PC-9 (cell line): ENCODE data around the gene SETDB2. TPM values are rescaled to one million over a fixed set of nuclear protein-coding genes. Genes with fewer than 3 reads are reported as not detected.

Experiments
- BruUV-seq: library from RNA; stranded (reverse); fragments of 400-500 nt; replicated peaks from 2 replicates; lab custom pipeline; 2021; lab: Mats Ljungman, UMichigan
- CTCF ChIA-PET: fragments of 300-600 bp; sonication (Branson Sonifier 250); formaldehyde crosslinking; loops from one replicate; lab custom pipeline; 2022; ENCODE audit warnings: antibody characterized with exemption; lab: Charles Lee
- POLR2A ChIA-PET: fragments of 300-600 bp; sonication (Branson Sonifier 250); formaldehyde crosslinking; loops from one replicate; lab custom pipeline; 2022; ENCODE audit warnings: antibody characterized with exemption; ENCODE audit not compliant: unreplicated experiment; lab: Charles Lee
- DNase-seq, 2 experiments: peaks; one replicate each; pipeline versions ENCODE4 v3.0.0 to v3.0.0-alpha.2; 2015 to 2022; ENCODE audit warnings: mixed read lengths in 1 of 2
- H2AFZ ChIP-seq: fragments of 200-600 bp; sonication (generic); 2 replicates; pipeline ENCODE4 v1.8.1; 2017; ENCODE audit warnings: antibody characterized with exemption
- H3F3A ChIP-seq: fragments of 200-600 bp; sonication (generic); 2 replicates; pipeline ENCODE4 v1.8.1; 2017; ENCODE audit warnings: antibody characterized with exemption, mild to moderate bottlenecking, low read depth; ENCODE audit not compliant: insufficient read depth
- H3K27ac ChIP-seq: fragments of 200-600 bp; sonication (generic); 2 replicates; pipeline ENCODE4 v1.6.1; 2016; ENCODE audit warnings: mixed run types
- H3K27me3 ChIP-seq: fragments of 200-600 bp; sonication (generic); 2 replicates; pipeline ENCODE4 v1.6.1; 2016; ENCODE audit warnings: low read depth, mixed run types; ENCODE audit not compliant: insufficient read depth
- H3K36me3 ChIP-seq: fragments of 200-600 bp; sonication (generic); 2 replicates; pipeline ENCODE4 v1.6.1; 2016; ENCODE audit warnings: low read depth, mixed run types
- H3K4me1 ChIP-seq: fragments of 200-600 bp; sonication (generic); replicated peaks from 2 replicates; pipeline ENCODE4 v1.6.1; 2016; ENCODE audit warnings: mixed run types; ENCODE audit not compliant: insufficient read depth
- H3K4me2 ChIP-seq: fragments of 200-600 bp; sonication (generic); 2 replicates; pipeline ENCODE4 v1.6.1; 2017; ENCODE audit warnings: mixed run types
- H3K4me3 ChIP-seq: fragments of 200-600 bp; sonication (generic); 2 replicates; pipeline ENCODE4 v1.6.1; 2016; ENCODE audit warnings: mixed run types
- H3K79me2 ChIP-seq: fragments of 200-600 bp; sonication (generic); 2 replicates; pipeline ENCODE4 v1.6.1; 2017; ENCODE audit warnings: low read depth, mixed run types
- H3K9me2 ChIP-seq: fragments of 200-600 bp; sonication (generic); 2 replicates; pipeline ENCODE4 v1.8.1; 2017; ENCODE audit warnings: mild to moderate bottlenecking; ENCODE audit not compliant: insufficient read depth
- H3K9me3 ChIP-seq: fragments of 200-600 bp; sonication (generic); 2 replicates; pipeline ENCODE4 v1.8.1; 2016; ENCODE audit warnings: low read depth; ENCODE audit not compliant: insufficient read depth
- H4K20me1 ChIP-seq: fragments of 200-600 bp; sonication (generic); 2 replicates; pipeline ENCODE4 v1.8.1; 2017; ENCODE audit not compliant: insufficient read depth
- CTCF ChIP-seq: fragments of 200-600 bp; sonication (generic); conservative IDR thresholded peaks from 2 replicates; pipeline ENCODE4 v1.6.1; 2017; ENCODE audit warnings: mixed run types, antibody characterized with exemption, mild to moderate bottlenecking, moderate library complexity
- EZH2 ChIP-seq: fragments of 200-600 bp; sonication (generic); IDR thresholded peaks from 2 replicates; pipeline ENCODE4 v1.8.0; 2017; ENCODE audit warnings: antibody characterized with exemption, low read depth
- intact Hi-C: fragments of 100-400 bp; cut with micrococcal nuclease; formaldehyde crosslinking; loops from one replicate; pipeline ENCODE4 v1.10.0; 2022; ENCODE audit not compliant: unreplicated experiment
- total RNA-seq: library from RNA; stranded (reverse); gene quantifications from 2 replicates; pipeline ENCODE4 v1.2.3, GENCODE V29; 2021

Gene SETDB2
- total RNA-seq, 1 experiment from 2014 or later, result 6.9 TPM

DNA sequence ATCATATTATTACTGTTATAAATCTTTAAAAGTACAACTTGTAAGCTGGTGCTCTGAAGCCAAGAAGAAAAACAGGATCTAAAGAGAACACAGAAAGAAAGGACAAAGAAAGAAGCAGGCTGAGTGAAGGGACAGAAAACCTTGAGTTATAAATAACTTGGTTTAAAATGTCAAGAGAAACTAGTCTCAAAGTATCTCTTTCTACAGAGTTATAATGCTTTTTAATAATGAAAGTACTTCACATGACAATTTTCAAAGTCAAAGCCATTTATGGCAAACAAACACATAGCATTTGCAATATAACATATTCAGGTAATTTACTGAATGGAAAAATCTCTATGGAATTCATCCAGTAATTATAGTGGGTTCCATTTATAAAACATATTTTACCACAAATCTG lies 33.6 kb upstream of the SETDB2 start:
- no peak overlapping the region for H3K4me2 ChIP-seq
- H4K20me1 ChIP-seq, result no peaks in the 10 kb centered on the region
- no peak overlapping the region for H3K27ac ChIP-seq
- BruUV-seq, result no TSS peak
- CTCF ChIA-PET, result no interaction called here
- no peaks in the 10 kb centered on the region for H3K27me3 ChIP-seq
- POLR2A ChIA-PET, result no interaction called here
- H3K9me3 ChIP-seq, result no peaks in the 10 kb centered on the region
- DNase-seq, result no peak
- no peaks in the 10 kb centered on the region for H3F3A ChIP-seq
- no peaks in the 10 kb centered on the region for H3K79me2 ChIP-seq
- no peak overlapping the region for H2AFZ ChIP-seq
- H3K36me3 ChIP-seq, result no peaks in the 10 kb centered on the region
- no peak overlapping the region for H3K4me3 ChIP-seq
- H3K4me1 ChIP-seq, result no peaks in the 10 kb centered on the region
- 0 out of 2 replicates have a peak, but pooled peaks cover 3% of the 10 kb centered on the region for H3K9me2 ChIP-seq
- TF ChIP-seq EZH2, result no peak
- no peak for TF ChIP-seq CTCF
- intact Hi-C loops, result no loop called here

DNA sequence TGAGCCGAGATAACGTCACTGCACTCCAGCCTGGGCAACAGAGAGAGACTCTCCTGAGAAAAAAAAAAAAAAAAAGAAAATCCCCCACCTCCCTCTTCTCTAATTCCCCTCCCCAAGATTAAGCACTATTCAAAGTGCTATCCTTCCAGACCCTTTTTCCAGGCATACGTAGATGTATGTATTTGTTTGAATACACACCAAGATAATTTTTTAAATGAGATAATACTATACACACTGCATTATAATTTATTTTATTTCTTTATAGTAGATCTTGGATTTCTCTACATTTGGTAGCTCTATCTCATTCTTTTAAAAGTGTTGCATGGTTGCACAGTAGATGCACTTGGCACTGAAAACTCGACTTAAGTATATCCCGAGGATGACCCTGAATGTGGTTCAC lies 32.7 kb upstream of the SETDB2 start:
- Histone ChIP-seq H4K20me1 (no peaks in the 10 kb centered on the region), H3K79me2 (no peaks in the 10 kb centered on the region), H3K27me3 (no peaks in the 10 kb centered on the region), H3K4me1 (no peaks in the 10 kb centered on the region), H2AFZ (no peak overlapping the region), H3K9me3 (no peaks in the 10 kb centered on the region), H3K27ac (no peak overlapping the region), H3K36me3 (no peaks in the 10 kb centered on the region), H3K4me3 (no peak overlapping the region), H3F3A (no peaks in the 10 kb centered on the region), H3K4me2 (no peak overlapping the region), H3K9me2 (0 out of 2 replicates have a peak, but pooled peaks cover 3% of the 10 kb centered on the region)
- no peak for DNase-seq
- ChIA-PET POLR2A (no interaction called here), CTCF (interaction anchor here (0.6 kb wide), 1 partner anchor 32 kb away, joined by 4 read pairs; no protein-coding TSS in a partner anchor)
- BruUV-seq, result no TSS peak
- no peak for TF ChIP-seq EZH2
- no peak for TF ChIP-seq CTCF
- intact Hi-C loops, result no loop called here

DNA sequence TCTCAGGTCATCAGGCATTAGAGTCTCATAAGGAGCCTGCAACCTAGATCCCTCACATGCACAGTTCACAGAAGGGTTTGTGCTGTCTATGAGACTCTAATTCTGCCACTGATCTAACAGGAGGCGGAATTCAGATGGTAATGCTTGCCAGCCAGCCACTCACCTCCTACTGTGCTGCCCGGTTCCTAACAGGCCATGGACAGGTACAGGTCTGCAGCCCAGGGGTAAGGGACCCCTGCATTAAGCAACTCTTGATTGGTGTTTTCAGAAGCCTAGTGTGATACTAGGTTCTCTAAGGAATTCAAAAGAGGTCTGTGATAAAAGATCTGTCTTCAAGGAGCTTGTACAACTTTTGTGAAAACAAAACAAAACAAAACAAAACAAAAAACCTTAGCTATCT lies 31.3 kb upstream of the SETDB2 start:
- ChIA-PET POLR2A (no interaction called here), CTCF (no interaction called here)
- H3K36me3 ChIP-seq, result no peaks in the 10 kb centered on the region
- no peak overlapping the region for H3K27ac ChIP-seq
- H4K20me1 ChIP-seq, result no peaks in the 10 kb centered on the region
- no peaks in the 10 kb centered on the region for H3K4me1 ChIP-seq
- no peak overlapping the region for H3K4me3 ChIP-seq
- H2AFZ ChIP-seq, result no peak overlapping the region
- no peaks in the 10 kb centered on the region for H3K9me2 ChIP-seq
- H3K27me3 ChIP-seq, result no peaks in the 10 kb centered on the region
- TF ChIP-seq CTCF (no peak), EZH2 (no peak)
- intact Hi-C loops, result no loop called here
- H3K4me2 ChIP-seq, result no peak overlapping the region
- no peak for DNase-seq
- H3F3A ChIP-seq, result no peaks in the 10 kb centered on the region
- no peaks in the 10 kb centered on the region for H3K79me2 ChIP-seq
- BruUV-seq, result no TSS peak
- no peaks in the 10 kb centered on the region for H3K9me3 ChIP-seq
